GM23338 (cell line): ENCODE results near the gene COX6B1. TPM values are rescaled to one million over a fixed set of nuclear protein-coding genes. Genes with fewer than 3 reads are reported as not detected.

Source experiments
- ATAC-seq: fragments of 200-7000 bp; cut with Tn5 transposase; 3 replicates; pipeline ENCODE4 v1.9.1; 2020
- DNase-seq: peaks from one replicate; pipeline ENCODE4 v3.0.0-alpha.2; 2015; ENCODE audit warnings: low spot score
- H2AFZ ChIP-seq: fragments of 200-600 bp; sonication (generic); 2 replicates; pipeline ENCODE4 v1.8.0; 2016; ENCODE audit warnings: antibody characterized with exemption, mild to moderate bottlenecking, moderate library complexity
- H3F3A ChIP-seq: fragments of 200-600 bp; sonication (generic); replicated peaks from 2 replicates; pipeline ENCODE4 v1.8.0; 2017; ENCODE audit warnings: antibody characterized with exemption, mixed run types, low read depth
- H3K27ac ChIP-seq: fragments of 200-600 bp; sonication (generic); 2 replicates; pipeline ENCODE4 v1.6.1; 2016; ENCODE audit warnings: low read depth
- H3K27me3 ChIP-seq: fragments of 200-600 bp; sonication (generic); 2 replicates; pipeline ENCODE4 v1.8.0; 2016; ENCODE audit warnings: mild to moderate bottlenecking, mixed run types, moderate library complexity; ENCODE audit not compliant: insufficient read depth
- H3K36me3 ChIP-seq: fragments of 200-600 bp; sonication (generic); 2 replicates; pipeline ENCODE4 v1.8.0; 2016; ENCODE audit warnings: mild to moderate bottlenecking; ENCODE audit not compliant: insufficient read depth
- H3K4me1 ChIP-seq: fragments of 200-600 bp; sonication (generic); 2 replicates; pipeline ENCODE4 v1.8.0; 2016; ENCODE audit warnings: mild to moderate bottlenecking, moderate library complexity; ENCODE audit not compliant: insufficient read depth
- H3K4me2 ChIP-seq: fragments of 200-600 bp; sonication (generic); 2 replicates; pipeline ENCODE4 v1.7.1; 2017; ENCODE audit warnings: mixed run types
- H3K4me3 ChIP-seq: fragments of 200-600 bp; sonication (generic); 2 replicates; pipeline ENCODE4 v1.6.1; 2016; ENCODE audit warnings: mixed run types
- H3K79me2 ChIP-seq: fragments of 200-600 bp; sonication (generic); replicated peaks from 2 replicates; pipeline ENCODE4 v1.8.0; 2017; ENCODE audit warnings: mild to moderate bottlenecking; ENCODE audit not compliant: insufficient read depth
- H3K9me2 ChIP-seq: fragments of 200-600 bp; sonication (generic); 2 replicates; pipeline ENCODE4 v1.8.0; 2017; ENCODE audit not compliant: insufficient read depth
- H4K20me1 ChIP-seq: fragments of 200-600 bp; sonication (generic); replicated peaks from 2 replicates; pipeline ENCODE4 v1.8.0; 2017; ENCODE audit warnings: mild to moderate bottlenecking; ENCODE audit not compliant: insufficient read depth
- H3K27ac Mint-ChIP-seq: 2 replicates; pipeline ENCODE4 v1.8.0; 2020; ENCODE audit warnings: inconsistent platforms, mild to moderate bottlenecking, moderate library complexity, mixed read lengths
- H3K27me3 Mint-ChIP-seq: 3 replicates; pipeline ENCODE4 v1.8.0; 2022; ENCODE audit warnings: low read depth, mild to moderate bottlenecking, moderate library complexity, mixed read lengths, inconsistent platforms; ENCODE audit not compliant: insufficient read depth, poor library complexity
- H3K36me3 Mint-ChIP-seq: 3 replicates; pipeline ENCODE4 v1.8.0; 2021; ENCODE audit warnings: low read depth, mild to moderate bottlenecking, inconsistent platforms, moderate library complexity, mixed read lengths
- H3K4me1 Mint-ChIP-seq: 3 replicates; pipeline ENCODE4 v1.8.0; 2020; ENCODE audit warnings: mild to moderate bottlenecking, inconsistent platforms, mixed read lengths
- H3K4me3 Mint-ChIP-seq: 3 replicates; pipeline ENCODE4 v1.8.0; 2021; ENCODE audit warnings: moderate library complexity, mild to moderate bottlenecking, inconsistent platforms, mixed read lengths
- H3K9me3 Mint-ChIP-seq: 3 replicates; pipeline ENCODE4 v1.8.0; 2020; ENCODE audit warnings: moderate library complexity, mild to moderate bottlenecking, inconsistent platforms, mixed read lengths
- CTCF ChIP-seq, 2 experiments: fragments of 200-600 bp in 1 of 2; sonication (generic) in 1 of 2; conservative IDR thresholded peaks; 2 replicates each; pipeline versions ENCODE4 v1.5.1 to v1.6.1; 2016 to 2017; ENCODE audit warnings: antibody characterized with exemption in 2 of 2, low read depth in 2 of 2, mild to moderate bottlenecking in 2 of 2, moderate library complexity in 1 of 2
- EZH2phosphoT487 ChIP-seq: fragments of 200-600 bp; sonication (generic); IDR thresholded peaks from one replicate; pipeline ENCODE4 v1.8.1; 2018; ENCODE audit warnings: antibody characterized with exemption; ENCODE audit not compliant: unreplicated experiment
- NANOG ChIP-seq: IDR thresholded peaks from 2 replicates; pipeline ENCODE4 v1.6.1; 2016; ENCODE audit warnings: antibody characterized with exemption, borderline replicate concordance
- POLR2AphosphoS5 ChIP-seq: IDR thresholded peaks from 2 replicates; pipeline ENCODE4 v1.6.1; 2016; ENCODE audit warnings: antibody characterized with exemption, low read depth
- STAT1 ChIP-seq: IDR thresholded peaks from one replicate; pipeline ENCODE4 v1.6.1; 2016; ENCODE audit warnings: antibody characterized with exemption; ENCODE audit not compliant: unreplicated experiment
- ZNF114 ChIP-seq: fragments of 250-450 bp; sonication (Bioruptor Pico); IDR thresholded peaks from 2 replicates; pipeline ENCODE4 v1.5.0; 2020; ENCODE audit warnings: mild to moderate bottlenecking, moderate library complexity
- polyA plus RNA-seq: library from polyadenylated mRNA; unstranded; fragments of >200 nt; fragmentation: Nextera tagmentation; extraction: Ambion mirVana; gene quantifications from 2 replicates; pipeline ENCODE4 v1.2.1, GENCODE V29; 2016
- total RNA-seq: library from RNA; depleted of rRNA; stranded (reverse); fragments of >200 nt; shearing (Covaris generic); gene quantifications from 2 replicates; pipeline ENCODE4 v1.2.3, GENCODE V29; 2014
- TF ChIP-seq, protein P1 (sequence below): IDR thresholded peaks from one replicate; pipeline ENCODE4 v1.6.1; 2018; ENCODE audit warnings: antibody characterized with exemption; ENCODE audit not compliant: unreplicated experiment
- TF ChIP-seq, protein P2 (sequence below): fragments of 250-450 bp; sonication (Bioruptor Pico); IDR thresholded peaks from 2 replicates; pipeline ENCODE4 v1.5.0; 2020; ENCODE audit warnings: mild to moderate bottlenecking, moderate library complexity

COX6B1 gene
- total and polyA plus RNA-seq, 2 experiments from 2014 or later, result 564 to 1,532 TPM

DNA sequence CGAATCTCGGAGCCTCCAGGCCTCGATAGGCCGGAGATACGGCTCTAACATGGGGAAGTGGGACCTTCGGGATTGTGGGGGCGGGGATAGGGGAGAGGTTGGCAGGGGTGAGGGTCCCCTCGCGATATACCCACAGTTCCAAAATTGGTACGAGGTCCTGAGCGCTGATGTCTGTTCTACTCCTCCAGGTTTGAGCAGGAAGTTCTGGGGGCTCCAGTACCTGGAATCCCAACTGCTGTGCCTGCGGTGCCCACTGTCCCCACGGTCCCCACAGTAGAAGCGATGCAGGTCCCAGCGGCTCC is 18.8 kb upstream of the COX6B1 start (continued):
- no peak for TF ChIP-seq EZH2phosphoT487

DNA sequence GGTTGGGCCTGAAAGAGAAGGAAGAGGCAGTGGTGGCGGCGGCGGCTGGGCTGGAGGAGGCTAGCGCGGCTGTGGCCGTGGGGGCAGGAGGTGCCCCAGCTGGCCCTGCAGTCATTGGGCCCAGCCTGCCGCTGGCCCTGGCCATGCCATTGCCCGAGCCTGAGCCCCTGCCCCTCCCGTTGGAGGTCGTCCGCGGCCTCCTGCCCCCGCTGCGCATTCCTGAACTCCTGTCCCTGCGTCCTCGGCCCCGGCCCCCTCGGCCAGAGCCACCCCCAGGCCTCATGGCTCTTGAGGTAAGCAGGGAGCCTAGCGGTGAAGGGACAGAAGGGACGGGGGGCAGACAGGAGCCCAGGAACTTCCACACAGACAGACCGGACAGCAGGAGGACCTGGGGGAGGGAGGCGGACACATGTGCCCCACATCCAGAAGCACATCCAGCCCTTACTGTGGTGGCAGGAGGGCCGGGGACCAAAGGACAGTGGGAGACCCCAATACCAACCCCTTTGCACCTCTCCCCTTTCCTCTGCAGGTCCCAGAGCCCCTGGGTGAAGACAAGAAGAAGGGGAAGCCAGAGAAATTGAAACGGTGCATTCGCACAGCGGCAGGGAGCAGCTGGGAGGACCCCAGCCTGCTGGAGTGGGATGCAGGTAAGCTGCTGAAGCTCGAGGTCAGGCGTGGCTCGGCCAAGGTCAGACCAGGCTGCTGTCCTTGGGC is 14.2 kb upstream of the COX6B1 start:
- peaks cover 3% of the 10 kb centered on the region; the same call in 2 of the 3 replicates for H3K4me1 Mint-ChIP-seq
- Histone ChIP-seq H4K20me1 (peaks cover 3% of the 10 kb centered on the region), H2AFZ (no peak overlapping the region), H3K4me2 (no peak overlapping the region), H3K36me3 (0 out of 2 replicates have a peak, but pooled peaks cover 4% of the 10 kb centered on the region), H3F3A (no peaks in the 10 kb centered on the region), H3K4me3 (no peak overlapping the region), H3K79me2 (peaks cover 11% of the 10 kb centered on the region), H3K9me2 (no peaks in the 10 kb centered on the region), H3K27ac (no peak overlapping the region), H3K4me1 (peaks cover 5% of the 10 kb centered on the region), H3K27me3 (no peaks in the 10 kb centered on the region)
- peaks cover 4% of the 10 kb centered on the region for H3K27me3 Mint-ChIP-seq
- H3K27ac Mint-ChIP-seq, result no peak overlapping the region
- ATAC-seq (no peak), DNase-seq (no peak)
- H3K36me3 Mint-ChIP-seq, result peaks cover 59% of the 10 kb centered on the region
- no peak for TF ChIP-seq POLR2AphosphoS5
- TF ChIP-seq ZNF114, result no peak
- TF ChIP-seq, protein P1, sequence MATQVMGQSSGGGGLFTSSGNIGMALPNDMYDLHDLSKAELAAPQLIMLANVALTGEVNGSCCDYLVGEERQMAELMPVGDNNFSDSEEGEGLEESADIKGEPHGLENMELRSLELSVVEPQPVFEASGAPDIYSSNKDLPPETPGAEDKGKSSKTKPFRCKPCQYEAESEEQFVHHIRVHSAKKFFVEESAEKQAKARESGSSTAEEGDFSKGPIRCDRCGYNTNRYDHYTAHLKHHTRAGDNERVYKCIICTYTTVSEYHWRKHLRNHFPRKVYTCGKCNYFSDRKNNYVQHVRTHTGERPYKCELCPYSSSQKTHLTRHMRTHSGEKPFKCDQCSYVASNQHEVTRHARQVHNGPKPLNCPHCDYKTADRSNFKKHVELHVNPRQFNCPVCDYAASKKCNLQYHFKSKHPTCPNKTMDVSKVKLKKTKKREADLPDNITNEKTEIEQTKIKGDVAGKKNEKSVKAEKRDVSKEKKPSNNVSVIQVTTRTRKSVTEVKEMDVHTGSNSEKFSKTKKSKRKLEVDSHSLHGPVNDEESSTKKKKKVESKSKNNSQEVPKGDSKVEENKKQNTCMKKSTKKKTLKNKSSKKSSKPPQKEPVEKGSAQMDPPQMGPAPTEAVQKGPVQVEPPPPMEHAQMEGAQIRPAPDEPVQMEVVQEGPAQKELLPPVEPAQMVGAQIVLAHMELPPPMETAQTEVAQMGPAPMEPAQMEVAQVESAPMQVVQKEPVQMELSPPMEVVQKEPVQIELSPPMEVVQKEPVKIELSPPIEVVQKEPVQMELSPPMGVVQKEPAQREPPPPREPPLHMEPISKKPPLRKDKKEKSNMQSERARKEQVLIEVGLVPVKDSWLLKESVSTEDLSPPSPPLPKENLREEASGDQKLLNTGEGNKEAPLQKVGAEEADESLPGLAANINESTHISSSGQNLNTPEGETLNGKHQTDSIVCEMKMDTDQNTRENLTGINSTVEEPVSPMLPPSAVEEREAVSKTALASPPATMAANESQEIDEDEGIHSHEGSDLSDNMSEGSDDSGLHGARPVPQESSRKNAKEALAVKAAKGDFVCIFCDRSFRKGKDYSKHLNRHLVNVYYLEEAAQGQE, result no peak
- no peak for TF ChIP-seq STAT1
- TF ChIP-seq, protein P2, sequence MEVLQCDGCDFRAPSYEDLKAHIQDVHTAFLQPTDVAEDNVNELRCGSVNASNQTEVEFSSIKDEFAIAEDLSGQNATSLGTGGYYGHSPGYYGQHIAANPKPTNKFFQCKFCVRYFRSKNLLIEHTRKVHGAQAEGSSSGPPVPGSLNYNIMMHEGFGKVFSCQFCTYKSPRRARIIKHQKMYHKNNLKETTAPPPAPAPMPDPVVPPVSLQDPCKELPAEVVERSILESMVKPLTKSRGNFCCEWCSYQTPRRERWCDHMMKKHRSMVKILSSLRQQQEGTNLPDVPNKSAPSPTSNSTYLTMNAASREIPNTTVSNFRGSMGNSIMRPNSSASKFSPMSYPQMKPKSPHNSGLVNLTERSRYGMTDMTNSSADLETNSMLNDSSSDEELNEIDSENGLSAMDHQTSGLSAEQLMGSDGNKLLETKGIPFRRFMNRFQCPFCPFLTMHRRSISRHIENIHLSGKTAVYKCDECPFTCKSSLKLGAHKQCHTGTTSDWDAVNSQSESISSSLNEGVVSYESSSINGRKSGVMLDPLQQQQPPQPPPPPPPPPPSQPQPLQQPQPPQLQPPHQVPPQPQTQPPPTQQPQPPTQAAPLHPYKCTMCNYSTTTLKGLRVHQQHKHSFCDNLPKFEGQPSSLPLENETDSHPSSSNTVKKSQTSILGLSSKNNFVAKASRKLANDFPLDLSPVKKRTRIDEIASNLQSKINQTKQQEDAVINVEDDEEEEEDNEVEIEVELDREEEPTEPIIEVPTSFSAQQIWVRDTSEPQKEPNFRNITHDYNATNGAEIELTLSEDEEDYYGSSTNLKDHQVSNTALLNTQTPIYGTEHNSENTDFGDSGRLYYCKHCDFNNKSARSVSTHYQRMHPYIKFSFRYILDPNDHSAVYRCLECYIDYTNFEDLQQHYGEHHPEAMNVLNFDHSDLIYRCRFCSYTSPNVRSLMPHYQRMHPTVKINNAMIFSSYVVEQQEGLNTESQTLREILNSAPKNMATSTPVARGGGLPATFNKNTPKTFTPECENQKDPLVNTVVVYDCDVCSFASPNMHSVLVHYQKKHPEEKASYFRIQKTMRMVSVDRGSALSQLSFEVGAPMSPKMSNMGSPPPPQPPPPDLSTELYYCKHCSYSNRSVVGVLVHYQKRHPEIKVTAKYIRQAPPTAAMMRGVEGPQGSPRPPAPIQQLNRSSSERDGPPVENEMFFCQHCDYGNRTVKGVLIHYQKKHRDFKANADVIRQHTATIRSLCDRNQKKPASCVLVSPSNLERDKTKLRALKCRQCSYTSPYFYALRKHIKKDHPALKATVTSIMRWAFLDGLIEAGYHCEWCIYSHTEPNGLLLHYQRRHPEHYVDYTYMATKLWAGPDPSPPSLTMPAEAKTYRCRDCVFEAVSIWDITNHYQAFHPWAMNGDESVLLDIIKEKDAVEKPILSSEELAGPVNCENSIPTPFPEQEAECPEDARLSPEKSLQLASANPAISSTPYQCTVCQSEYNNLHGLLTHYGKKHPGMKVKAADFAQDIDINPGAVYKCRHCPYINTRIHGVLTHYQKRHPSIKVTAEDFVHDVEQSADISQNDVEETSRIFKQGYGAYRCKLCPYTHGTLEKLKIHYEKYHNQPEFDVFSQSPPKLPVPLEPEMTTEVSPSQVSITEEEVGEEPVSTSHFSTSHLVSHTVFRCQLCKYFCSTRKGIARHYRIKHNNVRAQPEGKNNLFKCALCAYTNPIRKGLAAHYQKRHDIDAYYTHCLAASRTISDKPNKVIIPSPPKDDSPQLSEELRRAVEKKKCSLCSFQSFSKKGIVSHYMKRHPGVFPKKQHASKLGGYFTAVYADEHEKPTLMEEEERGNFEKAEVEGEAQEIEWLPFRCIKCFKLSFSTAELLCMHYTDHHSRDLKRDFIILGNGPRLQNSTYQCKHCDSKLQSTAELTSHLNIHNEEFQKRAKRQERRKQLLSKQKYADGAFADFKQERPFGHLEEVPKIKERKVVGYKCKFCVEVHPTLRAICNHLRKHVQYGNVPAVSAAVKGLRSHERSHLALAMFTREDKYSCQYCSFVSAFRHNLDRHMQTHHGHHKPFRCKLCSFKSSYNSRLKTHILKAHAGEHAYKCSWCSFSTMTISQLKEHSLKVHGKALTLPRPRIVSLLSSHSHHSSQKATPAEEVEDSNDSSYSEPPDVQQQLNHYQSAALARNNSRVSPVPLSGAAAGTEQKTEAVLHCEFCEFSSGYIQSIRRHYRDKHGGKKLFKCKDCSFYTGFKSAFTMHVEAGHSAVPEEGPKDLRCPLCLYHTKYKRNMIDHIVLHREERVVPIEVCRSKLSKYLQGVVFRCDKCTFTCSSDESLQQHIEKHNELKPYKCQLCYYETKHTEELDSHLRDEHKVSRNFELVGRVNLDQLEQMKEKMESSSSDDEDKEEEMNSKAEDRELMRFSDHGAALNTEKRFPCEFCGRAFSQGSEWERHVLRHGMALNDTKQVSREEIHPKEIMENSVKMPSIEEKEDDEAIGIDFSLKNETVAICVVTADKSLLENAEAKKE (CRISPR knock-in tag), result no peak
- TF ChIP-seq EZH2phosphoT487, result no peak
- no peak for TF ChIP-seq CTCF (conservative IDR thresholded peaks at IDR 0.05; ENCODE audit: low read depth in 2 of 2)
- TF ChIP-seq NANOG, result no peak
- H3K9me3 Mint-ChIP-seq, result no peaks in the 10 kb centered on the region; the same call in 2 of the 3 replicates
- H3K4me3 Mint-ChIP-seq, result no peak overlapping the region
